Measurements from ENCODE around the gene LAMTOR2. TPM values are rescaled to one million over a fixed set of nuclear protein-coding genes. Genes with fewer than 3 reads are reported as not detected.

The LAMTOR2 gene
- total RNA-seq, 1 experiment from 2014 or later: 60.2 TPM

GRCh38 chr1:156077430-156077760 lies 22.8 kb downstream of the LAMTOR2 start:
- no peaks in the 10 kb centered on the region for H3K27me3 ChIP-seq (ENCODE audit: insufficient read depth, low read length)
- intact Hi-C loops (cut with micrococcal nuclease): no loop called here
- ChIA-PET RAD21 (ENCODE audit: low non-redundant PET in 1 of 2, low total read pairs in 2 of 2, uncharacterized antibody in 2 of 2, unreplicated experiment in 2 of 2) (no interaction called here), CTCF (no interaction called here), POLR2A (no interaction called here)
- no peaks in the 10 kb centered on the region for H3K9me2 ChIP-seq (ENCODE audit: insufficient read depth)
- H3K36me3 ChIP-seq (ENCODE audit: control insufficient read depth in 1 of 2, insufficient read depth in 2 of 2, low read length in 2 of 2): peaks cover 0 to 5% of the 10 kb centered on the region in 2 experiments; a peak in 1 of 4 replicates
- H3K4me1 ChIP-seq (ENCODE audit: control insufficient read depth in 1 of 2, insufficient read depth in 2 of 2, low read length in 2 of 2): peaks cover 0 to 21% of the 10 kb centered on the region in 2 experiments; a peak in 3 of 4 replicates
- BruUV-seq (replicated peaks): no TSS peak
- H3K79me2 ChIP-seq (ENCODE audit: insufficient read depth, low read length): no peaks in the 10 kb centered on the region
- no peak overlapping the region for H3K27ac ChIP-seq (ENCODE audit: low read depth, low read length)
- TF ChIP-seq ATF3 (IDR thresholded peaks at IDR 0.05): no peak
- no peak for TF ChIP-seq EZH2phosphoT487 (IDR thresholded peaks at IDR 0.05; ENCODE audit: borderline replicate concordance)
- TF ChIP-seq EGR1 (IDR thresholded peaks at IDR 0.05; ENCODE audit: low read depth): no peak
- no peak for TF ChIP-seq MAX (IDR thresholded peaks at IDR 0.05)
- no peak for TF ChIP-seq ZFX (IDR thresholded peaks at IDR 0.05)
- no peak for TF ChIP-seq RAD21 (IDR thresholded peaks at IDR 0.05; ENCODE audit: low read depth)
- TF ChIP-seq CTCF (IDR thresholded peaks at IDR 0.05 in 2 of 3, conservative IDR thresholded peaks at IDR 0.05 in 1 of 3; ENCODE audit: borderline replicate concordance in 1 of 3, insufficient read depth in 1 of 3, low read depth in 2 of 3, low read length in 2 of 3): no peak
- no peak for TF ChIP-seq EZH2 (IDR thresholded peaks at IDR 0.05)
- no peak for TF ChIP-seq ZNF274 (IDR thresholded peaks at IDR 0.05; ENCODE audit: low read depth, low read length)
- no peak for TF ChIP-seq CEBPB (IDR thresholded peaks at IDR 0.05; ENCODE audit: low read depth)
- no peak for TF ChIP-seq SRF (IDR thresholded peaks at IDR 0.05; ENCODE audit: low read depth)
- TF ChIP-seq ZBTB33 (IDR thresholded peaks at IDR 0.05; ENCODE audit: extremely low read depth, insufficient replicate concordance, low read length): no peak
- H4K20me1 ChIP-seq (ENCODE audit: insufficient read depth): no peaks in the 10 kb centered on the region
- ATAC-seq (no peak), DNase-seq (ENCODE audit: low read depth, low spot score) (no peak)
- no peak overlapping the region for H2AFZ ChIP-seq (ENCODE audit: low read depth, low read length, poor library complexity, severe bottlenecking)
- H3K9ac ChIP-seq (ENCODE audit: low read length): no peak overlapping the region
- no peaks in the 10 kb centered on the region for H3K9me3 ChIP-seq (ENCODE audit: control insufficient read depth in 1 of 2, insufficient read depth in 1 of 2, low read depth in 1 of 2, low read length in 2 of 2)
- no peak overlapping the region for H3K4me2 ChIP-seq (ENCODE audit: low read length)
- H3K4me3 ChIP-seq (replicated peaks in 1 of 2; ENCODE audit: low read depth in 1 of 2, low read length in 2 of 2): no peak overlapping the region

Data from HCT116 (cell line).